Erythroblast (primary cell): Measurements from ENCODE around the gene SEC11C.

Experiments used
- GATA1 ChIP-seq: IDR thresholded peaks from 2 replicates; pipeline ENCODE4 v1.6.1; 2011; ENCODE audit warnings: low read depth, mild to moderate bottlenecking, control low read depth, low read length, moderate library complexity
- POLR2A ChIP-seq: IDR thresholded peaks from 2 replicates; pipeline ENCODE4 v1.6.1; 2011; ENCODE audit warnings: mild to moderate bottlenecking, low read length

DNA sequence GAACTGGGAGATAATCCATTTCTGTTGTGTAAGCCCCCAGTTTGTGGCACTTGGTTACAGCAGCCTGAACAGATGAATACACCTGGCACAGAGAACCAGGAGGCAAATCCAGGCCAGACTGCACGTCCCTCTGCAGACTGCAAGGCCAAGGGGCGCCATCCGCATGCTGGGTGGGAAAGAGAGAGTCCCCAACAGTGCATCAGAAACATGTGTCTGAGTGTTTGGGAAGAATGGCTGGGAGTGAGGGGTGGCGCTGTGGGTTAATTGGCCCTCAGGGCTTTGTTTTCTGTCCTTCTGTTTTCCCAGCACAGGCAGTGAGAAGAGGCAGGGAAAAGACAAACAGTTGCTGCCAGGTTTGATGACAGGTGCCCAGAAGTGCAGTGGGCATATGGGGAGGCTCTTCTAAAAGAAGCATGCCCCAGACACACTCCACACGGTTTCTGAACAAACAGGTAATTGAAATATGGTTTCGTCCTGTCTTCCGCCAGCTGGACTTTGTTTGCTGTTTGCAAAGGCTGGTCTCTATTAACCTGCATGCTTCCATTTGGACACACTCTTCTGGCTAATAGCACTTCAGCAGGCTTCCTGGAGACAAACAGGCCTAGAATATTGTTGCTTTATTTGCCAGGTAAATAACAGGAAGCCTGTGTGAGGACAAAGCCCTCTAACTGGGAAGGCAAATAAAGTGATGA, 43.4 kb upstream of the SEC11C start:
- no peak for TF ChIP-seq POLR2A
- no peak for TF ChIP-seq GATA1
